Measurements from ENCODE around the gene ANO10. TPM values are rescaled to one million over a fixed set of nuclear protein-coding genes. Genes with fewer than 3 reads are reported as not detected.

ANO10 gene
- total RNA-seq, 3 donors from 2014 or later = 27.4 to 31.8 (median 28.5) TPM

DNA sequence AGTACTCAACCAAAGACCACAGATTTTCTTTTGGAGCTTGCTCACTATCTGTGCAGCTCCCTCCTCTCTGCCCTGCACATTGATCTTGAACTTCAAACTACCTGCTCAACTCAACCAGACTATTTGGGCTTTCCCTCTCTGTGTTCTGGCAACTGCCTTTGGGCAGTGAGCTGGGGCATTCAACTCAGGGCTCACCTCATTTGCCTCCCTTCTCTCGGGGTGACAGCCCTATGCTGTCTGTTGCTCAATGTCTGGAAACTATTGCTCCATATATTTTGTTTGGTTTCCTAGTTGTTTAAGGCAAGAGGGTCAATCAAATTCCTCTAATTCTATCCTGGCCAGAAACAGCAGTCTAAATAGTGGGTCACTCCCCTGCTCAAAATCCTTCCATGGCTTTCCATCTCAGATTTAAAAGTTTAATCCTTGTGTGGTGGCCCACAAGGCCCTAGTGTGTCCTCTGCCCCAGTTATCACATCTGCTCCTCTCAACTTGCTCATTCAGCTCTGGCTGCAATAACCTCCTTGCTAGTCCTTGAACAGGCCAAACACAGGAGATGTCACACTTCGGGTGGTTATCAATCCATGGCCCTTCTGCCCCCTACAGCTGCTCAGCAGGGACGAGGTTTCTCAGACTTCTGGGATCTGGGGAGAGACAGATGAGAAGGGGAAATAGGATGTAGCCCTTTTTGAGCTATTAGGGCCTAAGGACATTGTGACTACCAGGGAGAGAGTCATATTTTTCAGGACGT, 267.7 kb downstream of the ANO10 start:
- H3K36me3 ChIP-seq = peaks cover 5% of the 10 kb centered on the region
- H3K4me3 ChIP-seq = no peak overlapping the region
- no peak for DNase-seq (ENCODE audit: low spot score in 2 of 2)
- intact Hi-C loops (cut with DNase I; ENCODE audit: low total_unique reads) = no loop called here
- H3K27me3 ChIP-seq = no peaks in the 10 kb centered on the region
- H3K27ac ChIP-seq = no peak overlapping the region
- TF ChIP-seq POLR2AphosphoS5 (IDR thresholded peaks at IDR 0.05) = no peak
- TF ChIP-seq, protein P1, sequence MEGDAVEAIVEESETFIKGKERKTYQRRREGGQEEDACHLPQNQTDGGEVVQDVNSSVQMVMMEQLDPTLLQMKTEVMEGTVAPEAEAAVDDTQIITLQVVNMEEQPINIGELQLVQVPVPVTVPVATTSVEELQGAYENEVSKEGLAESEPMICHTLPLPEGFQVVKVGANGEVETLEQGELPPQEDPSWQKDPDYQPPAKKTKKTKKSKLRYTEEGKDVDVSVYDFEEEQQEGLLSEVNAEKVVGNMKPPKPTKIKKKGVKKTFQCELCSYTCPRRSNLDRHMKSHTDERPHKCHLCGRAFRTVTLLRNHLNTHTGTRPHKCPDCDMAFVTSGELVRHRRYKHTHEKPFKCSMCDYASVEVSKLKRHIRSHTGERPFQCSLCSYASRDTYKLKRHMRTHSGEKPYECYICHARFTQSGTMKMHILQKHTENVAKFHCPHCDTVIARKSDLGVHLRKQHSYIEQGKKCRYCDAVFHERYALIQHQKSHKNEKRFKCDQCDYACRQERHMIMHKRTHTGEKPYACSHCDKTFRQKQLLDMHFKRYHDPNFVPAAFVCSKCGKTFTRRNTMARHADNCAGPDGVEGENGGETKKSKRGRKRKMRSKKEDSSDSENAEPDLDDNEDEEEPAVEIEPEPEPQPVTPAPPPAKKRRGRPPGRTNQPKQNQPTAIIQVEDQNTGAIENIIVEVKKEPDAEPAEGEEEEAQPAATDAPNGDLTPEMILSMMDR (IDR thresholded peaks at IDR 0.05) = no peak
- no peak for TF ChIP-seq POLR2A (IDR thresholded peaks at IDR 0.05)
- H3K9me3 ChIP-seq = peaks cover 21 to 48% of the 10 kb centered on the region in 2 donors
- H3K4me1 ChIP-seq = no peaks in the 10 kb centered on the region

DNA sequence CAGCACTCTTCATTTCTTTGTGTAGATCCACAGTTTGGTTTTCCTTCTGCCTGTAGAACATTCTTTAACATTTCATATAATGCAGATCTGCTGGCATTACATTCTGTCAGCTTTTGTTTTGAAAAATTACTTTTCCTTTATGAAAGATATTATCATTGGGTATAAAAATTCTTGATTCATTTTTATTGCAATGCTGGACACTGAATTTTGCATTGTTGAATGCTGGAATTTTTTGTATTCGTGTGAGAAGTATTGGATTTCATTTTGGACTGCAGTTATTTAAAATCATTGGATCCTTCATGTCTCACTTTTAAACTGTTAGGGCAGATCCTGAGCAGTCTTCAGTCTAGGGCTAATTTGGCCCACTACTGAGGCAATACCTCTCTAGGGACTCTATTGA, 268.4 kb downstream of the ANO10 start:
- no peak overlapping the region for H3K4me3 ChIP-seq
- TF ChIP-seq POLR2AphosphoS5 (IDR thresholded peaks at IDR 0.05) (no peak), POLR2A (IDR thresholded peaks at IDR 0.05) (no peak)
- TF ChIP-seq, protein P1 (IDR thresholded peaks at IDR 0.05) = no peak
- H3K4me1 ChIP-seq = no peaks in the 10 kb centered on the region
- no peak for DNase-seq (ENCODE audit: low spot score in 2 of 2)
- H3K36me3 ChIP-seq = peaks cover 5% of the 10 kb centered on the region
- no peaks in the 10 kb centered on the region for H3K27me3 ChIP-seq
- intact Hi-C loops (cut with DNase I; ENCODE audit: low total_unique reads) = no loop called here
- H3K27ac ChIP-seq = no peak overlapping the region
- H3K9me3 ChIP-seq = peaks cover 21 to 48% of the 10 kb centered on the region in 2 donors

DNA sequence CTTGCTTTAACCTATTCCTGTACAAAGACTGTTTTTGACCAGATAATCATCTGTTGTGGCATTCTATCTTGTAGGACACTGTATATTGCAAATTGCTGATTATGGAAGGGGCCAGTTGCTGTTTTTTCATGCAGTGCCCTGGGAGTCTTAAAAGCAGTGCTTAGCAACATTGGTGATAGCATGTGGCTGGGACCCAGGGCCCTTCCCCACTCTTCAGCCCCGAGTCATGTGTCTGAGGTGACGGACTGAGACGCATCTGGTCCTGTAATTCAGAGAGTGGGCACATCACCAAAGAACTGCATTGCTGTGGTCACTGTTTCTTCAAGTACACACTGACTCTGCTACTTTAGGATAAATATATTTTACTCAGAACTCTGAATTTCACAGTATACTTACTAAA, 272.1 kb downstream of the ANO10 start:
- no peaks in the 10 kb centered on the region for H3K4me1 ChIP-seq
- no peaks in the 10 kb centered on the region for H3K27me3 ChIP-seq
- H3K36me3 ChIP-seq = peaks cover 5% of the 10 kb centered on the region
- no peak for DNase-seq (ENCODE audit: low spot score in 2 of 2)
- intact Hi-C loops (cut with DNase I; ENCODE audit: low total_unique reads) = no loop called here
- H3K4me3 ChIP-seq = no peak overlapping the region
- TF ChIP-seq, protein P1 (IDR thresholded peaks at IDR 0.05) = no peak
- TF ChIP-seq POLR2AphosphoS5 (IDR thresholded peaks at IDR 0.05) (no peak), POLR2A (IDR thresholded peaks at IDR 0.05) (no peak)
- H3K27ac ChIP-seq = no peak overlapping the region
- H3K9me3 ChIP-seq = peaks cover 11 to 29% of the 10 kb centered on the region in 2 donors

DNA sequence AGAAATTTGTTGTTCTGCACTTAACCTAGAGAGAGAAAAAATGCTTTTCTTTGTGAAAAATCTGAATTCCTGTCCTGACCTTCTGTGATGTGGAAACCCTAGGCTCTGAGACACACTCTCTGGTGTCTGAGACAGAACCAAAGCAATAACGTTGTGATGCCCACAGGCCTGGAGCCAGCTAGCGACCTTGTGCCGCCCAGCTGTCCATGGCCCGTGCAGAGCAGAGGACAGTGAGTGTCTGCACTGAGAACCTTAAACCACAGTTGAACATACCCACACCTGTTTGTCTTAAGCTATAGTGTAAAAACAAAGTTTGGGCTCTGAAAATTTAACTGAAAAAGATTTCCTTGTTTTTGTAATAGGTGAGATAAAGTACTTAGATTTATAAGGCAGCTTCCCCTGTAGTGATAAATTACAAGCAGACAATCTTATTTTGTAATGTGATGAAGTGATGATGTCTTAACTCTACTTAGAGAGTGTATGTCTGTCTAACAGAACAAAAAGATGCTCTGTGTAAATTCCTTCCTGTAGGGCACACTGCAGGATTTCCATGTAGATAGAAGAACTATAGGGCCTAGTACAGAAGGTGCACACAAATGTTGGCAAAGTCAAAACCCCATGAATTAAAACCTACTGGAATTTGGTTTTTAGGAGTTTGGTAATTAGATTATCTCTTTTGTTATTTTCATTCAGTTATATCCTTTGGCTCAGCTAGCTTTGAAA, 272.8 kb downstream of the ANO10 start:
- Histone ChIP-seq H3K4me3 (no peak overlapping the region), H3K27ac (no peak overlapping the region), H3K36me3 (peaks cover 8% of the 10 kb centered on the region), H3K4me1 (no peaks in the 10 kb centered on the region), H3K27me3 (no peaks in the 10 kb centered on the region), H3K9me3 (peaks cover 11 to 24% of the 10 kb centered on the region in 2 donors)
- DNase-seq (ENCODE audit: low spot score in 2 of 2) = no peak
- intact Hi-C loops (cut with DNase I; ENCODE audit: low total_unique reads) = no loop called here
- TF ChIP-seq, protein P1 (IDR thresholded peaks at IDR 0.05) = no peak
- TF ChIP-seq POLR2AphosphoS5 (IDR thresholded peaks at IDR 0.05) (no peak), POLR2A (IDR thresholded peaks at IDR 0.05) (no peak)

DNA sequence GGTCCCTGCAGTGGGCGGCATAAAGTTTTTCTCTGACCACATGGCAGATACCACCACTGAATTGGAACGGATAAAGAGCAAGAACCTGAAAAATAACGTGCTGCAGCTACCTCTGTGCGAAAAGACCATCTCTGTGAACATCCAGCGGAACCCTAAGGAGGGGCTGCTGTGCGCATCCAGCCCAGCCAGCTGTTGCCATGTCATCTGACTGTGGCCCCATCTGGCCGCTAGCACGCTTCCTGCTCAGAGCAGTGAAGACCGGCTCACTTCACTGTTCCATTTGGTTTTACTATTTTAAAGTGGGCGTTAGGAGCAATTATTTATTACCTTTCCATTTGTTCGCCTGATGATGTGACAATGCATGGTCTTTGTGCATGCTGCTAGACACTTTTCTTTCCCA, 273.5 kb downstream of the ANO10 start:
- DNase-seq (ENCODE audit: low spot score in 2 of 2) = no peak
- Histone ChIP-seq H3K4me3 (no peak overlapping the region), H3K27ac (no peak overlapping the region), H3K36me3 (peaks cover 8% of the 10 kb centered on the region), H3K9me3 (peaks cover 5 to 17% of the 10 kb centered on the region in 2 donors), H3K4me1 (no peaks in the 10 kb centered on the region), H3K27me3 (no peaks in the 10 kb centered on the region)
- TF ChIP-seq POLR2A (IDR thresholded peaks at IDR 0.05) (no peak), POLR2AphosphoS5 (IDR thresholded peaks at IDR 0.05) (no peak)
- TF ChIP-seq, protein P1 (IDR thresholded peaks at IDR 0.05) = no peak
- intact Hi-C loops (cut with DNase I; ENCODE audit: low total_unique reads) = no loop called here
